ENCODE data around the gene ASGR2.

The ASGR2 gene

DNA sequence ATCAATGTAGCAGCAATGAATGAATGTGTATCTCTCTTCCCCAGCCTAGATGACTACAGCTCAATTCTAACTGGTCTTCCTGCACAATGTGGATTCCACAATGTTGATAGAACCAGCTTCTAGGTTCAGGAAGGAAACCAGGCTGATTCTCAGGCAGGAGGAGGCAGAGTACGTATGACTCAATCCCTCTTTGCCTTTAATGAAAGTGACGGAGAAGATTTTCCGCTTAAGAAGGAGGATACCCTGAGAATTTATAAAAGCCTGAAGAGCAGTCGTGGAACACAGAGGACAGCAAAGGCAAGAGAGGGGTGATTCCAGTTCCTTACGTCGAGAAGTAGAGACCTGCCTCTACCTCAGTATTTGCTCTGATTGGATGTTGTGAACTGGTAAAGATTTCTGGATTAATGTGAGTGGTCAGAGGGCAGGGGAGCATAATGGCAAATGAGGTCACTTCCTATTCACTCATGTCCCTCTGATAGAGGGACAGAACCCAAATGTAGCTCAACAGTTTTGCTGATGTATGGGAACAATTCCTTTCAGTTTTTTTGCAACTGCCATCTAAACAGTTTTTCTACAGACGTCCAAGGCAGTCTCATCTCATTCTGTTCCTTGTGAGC lies 55.7 kb downstream of the ASGR2 start:
- DNase-seq, result no peak

GRCh38 chr17:7056386-7056785 lies 58.2 kb downstream of the ASGR2 start:
- DNase-seq, result no peak
